ENCODE measurements around the gene DDIT3. TPM values are rescaled to one million over a fixed set of nuclear protein-coding genes. Genes with fewer than 3 reads are reported as not detected.
A peak's percentile ranks its signal among the peaks of the same experiment; 100 is the strongest.

The DDIT3 gene
- polyA plus RNA-seq, 3 donors = 9.3 to 163 (median 9.4) TPM

- H3K79me2 ChIP-seq (ENCODE audit: insufficient read depth, low read length) = peaks cover 71% of the 10 kb centered on the region
- under 1% methylated on average over 42 of the region's 57 CpGs for WGBS (ENCODE audit: insufficient coverage)
- peaks cover 49% of the 10 kb centered on the region for H3K4me1 Mint-ChIP-seq
Measured at GRCh38 chr12:57522011-57522886, 1.9 kb upstream of the DDIT3 start, which contains the start of gene MBD6. MBD6 (plus strand) TSS chr12:57522824; CDS start chr12:57524304, 1,480 bp downstream.

More at GRCh38 chr12:57522011-57522886, 1.9 kb upstream of the DDIT3 start, which contains the start of gene MBD6:
- Mint-ChIP-seq H3K36me3 (peaks cover 44 to 51% of the 10 kb centered on the region in 2 donors), H3K4me3 (peak within 1 kb of the TSS; percentile 99), H3K27me3 (ENCODE audit: low read depth in 3 of 3) (peaks cover 0 to 1% (median 0%) of the 10 kb centered on the region in 3 donors), H3K27ac (peak within 1 kb of the TSS; percentile 99 to 100 (median 99)), H3K9me3 (peaks cover 0 to 2% (median 0%) of the 10 kb centered on the region in 7 donors)
- intact Hi-C loops (cut with micrococcal nuclease) = loop anchor here (5.0 kb wide), 3 partner anchors 35 to 415 kb away; partner anchors contain the start of genes ARHGAP9 (in 1 of the 2) and MARS1 (in 1 of the 2)
- TF ChIP-seq, protein P1, sequence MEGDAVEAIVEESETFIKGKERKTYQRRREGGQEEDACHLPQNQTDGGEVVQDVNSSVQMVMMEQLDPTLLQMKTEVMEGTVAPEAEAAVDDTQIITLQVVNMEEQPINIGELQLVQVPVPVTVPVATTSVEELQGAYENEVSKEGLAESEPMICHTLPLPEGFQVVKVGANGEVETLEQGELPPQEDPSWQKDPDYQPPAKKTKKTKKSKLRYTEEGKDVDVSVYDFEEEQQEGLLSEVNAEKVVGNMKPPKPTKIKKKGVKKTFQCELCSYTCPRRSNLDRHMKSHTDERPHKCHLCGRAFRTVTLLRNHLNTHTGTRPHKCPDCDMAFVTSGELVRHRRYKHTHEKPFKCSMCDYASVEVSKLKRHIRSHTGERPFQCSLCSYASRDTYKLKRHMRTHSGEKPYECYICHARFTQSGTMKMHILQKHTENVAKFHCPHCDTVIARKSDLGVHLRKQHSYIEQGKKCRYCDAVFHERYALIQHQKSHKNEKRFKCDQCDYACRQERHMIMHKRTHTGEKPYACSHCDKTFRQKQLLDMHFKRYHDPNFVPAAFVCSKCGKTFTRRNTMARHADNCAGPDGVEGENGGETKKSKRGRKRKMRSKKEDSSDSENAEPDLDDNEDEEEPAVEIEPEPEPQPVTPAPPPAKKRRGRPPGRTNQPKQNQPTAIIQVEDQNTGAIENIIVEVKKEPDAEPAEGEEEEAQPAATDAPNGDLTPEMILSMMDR (IDR thresholded peaks at IDR 0.05) = no peak
- peak within 1 kb of the TSS; percentile 66 to 98 (median 75) for H3K4me3 ChIP-seq (replicated peaks in 1 of 3; ENCODE audit: low read depth in 2 of 3, low read length in 3 of 3)
- no peaks in the 10 kb centered on the region for H3K9me3 ChIP-seq (replicated peaks in 1 of 2; ENCODE audit: control insufficient read depth in 1 of 2, insufficient read depth in 1 of 2, low read length in 2 of 2)
- H3K36me3 ChIP-seq (replicated peaks in 1 of 2; ENCODE audit: control insufficient read depth in 1 of 2, insufficient read depth in 2 of 2, low read length in 2 of 2) = peaks cover 42 to 43% of the 10 kb centered on the region in 2 donors
- peak within 1 kb of the TSS; percentile 96 to 99 for H3K27ac ChIP-seq (ENCODE audit: low read depth in 1 of 2, low read length in 2 of 2)
- peak within 1 kb of the TSS; percentile 62 for H2AFZ ChIP-seq (ENCODE audit: insufficient read depth, low read depth, low read length, poor library complexity, severe bottlenecking)
- peak; percentile 89 to 93 (median 92) for DNase-seq
- peak within 1 kb of the TSS; percentile 76 for H3K9ac ChIP-seq (ENCODE audit: insufficient read depth, low read length, poor library complexity, severe bottlenecking)
- peaks cover 52 to 61% of the 10 kb centered on the region in 2 donors for H3K4me1 ChIP-seq (ENCODE audit: control insufficient read depth in 1 of 2, insufficient read depth in 2 of 2, low read length in 2 of 2)
- H4K20me1 ChIP-seq (ENCODE audit: insufficient read depth, low read length) = peaks cover 72% of the 10 kb centered on the region
- H3K27me3 ChIP-seq (ENCODE audit: control insufficient read depth in 2 of 2, insufficient read depth in 2 of 2, low read length in 2 of 2) = no peaks in the 10 kb centered on the region
- peak within 1 kb of the TSS; percentile 98 for H3K4me2 ChIP-seq (replicated peaks; ENCODE audit: extremely low read depth, low read length, poor library complexity, severe bottlenecking)
